ENCODE measurements around the gene HS3ST2.

HS3ST2 gene

GRCh38 chr16:22923491-22923890 lies 109.5 kb downstream of the HS3ST2 start:
- no peak for TF ChIP-seq HDGF (IDR thresholded peaks at IDR 0.05; ENCODE audit: borderline replicate concordance)
- TF ChIP-seq SUZ12 (IDR thresholded peaks at IDR 0.05) = no peak
- no peak for TF ChIP-seq ELF4 (IDR thresholded peaks at IDR 0.05)
- TF ChIP-seq NFRKB (IDR thresholded peaks at IDR 0.05) = no peak
- TF ChIP-seq FOXK2 (IDR thresholded peaks at IDR 0.05) = no peak
- no peak for TF ChIP-seq TARDBP (IDR thresholded peaks at IDR 0.05)
- ChIA-PET POLR2A (no interaction called here), CTCF (no interaction called here)
- no peak for DNase-seq (ENCODE audit: extremely low spot score)

- DNase-seq (ENCODE audit: extremely low spot score) = no peak
- POLR2A ChIA-PET = no interaction called here
- CTCF ChIA-PET = no interaction called here
- TF ChIP-seq LEF1 (IDR thresholded peaks at IDR 0.05; ENCODE audit: borderline replicate concordance) = no peak
- no peak for TF ChIP-seq ZNF384 (IDR thresholded peaks at IDR 0.05)
- no peak for TF ChIP-seq ARNT (IDR thresholded peaks at IDR 0.05)
- TF ChIP-seq SUZ12 (IDR thresholded peaks at IDR 0.05) = no peak
- no peak for TF ChIP-seq TARDBP (IDR thresholded peaks at IDR 0.05)
- TF ChIP-seq PKNOX1 (IDR thresholded peaks at IDR 0.05) = no peak
- no peak for TF ChIP-seq BHLHE40 (IDR thresholded peaks at IDR 0.05; ENCODE audit: borderline replicate concordance)
- TF ChIP-seq L3MBTL2 (conservative IDR thresholded peaks at IDR 0.05) = no peak
- no peak for TF ChIP-seq FOXK2 (IDR thresholded peaks at IDR 0.05)
- TF ChIP-seq NFRKB (IDR thresholded peaks at IDR 0.05) = no peak
- TF ChIP-seq HDGF (IDR thresholded peaks at IDR 0.05; ENCODE audit: borderline replicate concordance) = no peak
- no peak for TF ChIP-seq FOXM1 (IDR thresholded peaks at IDR 0.05; ENCODE audit: borderline replicate concordance)
- no peak for TF ChIP-seq SP1 (IDR thresholded peaks at IDR 0.05)
- TF ChIP-seq FOXA1 (IDR thresholded peaks at IDR 0.05) = no peak
- no peak for TF ChIP-seq ELF4 (IDR thresholded peaks at IDR 0.05)
Observed at GRCh38 chr16:22924492-22924891, 110.5 kb downstream of the HS3ST2 start.

GRCh38 chr16:22926105-22926751 lies 112.3 kb downstream of the HS3ST2 start:
- no peak for DNase-seq (ENCODE audit: extremely low spot score)
- CTCF ChIA-PET = interaction anchor here (0.6 to 1.0 kb wide), 2 partner anchors 16 to 1342 kb away, joined by 3 to 5 read pairs; no protein-coding TSS in a partner anchor
- TF ChIP-seq PKNOX1 (IDR thresholded peaks at IDR 0.05) (no peak), ELF4 (IDR thresholded peaks at IDR 0.05) (no peak), NFRKB (IDR thresholded peaks at IDR 0.05) (no peak), ARNT (IDR thresholded peaks at IDR 0.05) (no peak), SUZ12 (IDR thresholded peaks at IDR 0.05) (no peak), FOXK2 (IDR thresholded peaks at IDR 0.05) (no peak), HDGF (IDR thresholded peaks at IDR 0.05; ENCODE audit: borderline replicate concordance) (no peak), FOXM1 (IDR thresholded peaks at IDR 0.05; ENCODE audit: borderline replicate concordance) (no peak), CTBP1 (IDR thresholded peaks at IDR 0.05; ENCODE audit: borderline replicate concordance) (no peak), LEF1 (IDR thresholded peaks at IDR 0.05; ENCODE audit: borderline replicate concordance) (no peak), BHLHE40 (IDR thresholded peaks at IDR 0.05; ENCODE audit: borderline replicate concordance) (no peak), L3MBTL2 (conservative IDR thresholded peaks at IDR 0.05) (no peak), FOXA1 (IDR thresholded peaks at IDR 0.05) (no peak), TARDBP (IDR thresholded peaks at IDR 0.05) (no peak), SP1 (IDR thresholded peaks at IDR 0.05) (no peak), ZNF384 (IDR thresholded peaks at IDR 0.05) (no peak)
- POLR2A ChIA-PET = no interaction called here

- POLR2A ChIA-PET = no interaction called here
- no peak for DNase-seq (ENCODE audit: extremely low spot score)
- TF ChIP-seq FOXA1 (IDR thresholded peaks at IDR 0.05) (no peak), SP1 (IDR thresholded peaks at IDR 0.05) (no peak), ARNT (IDR thresholded peaks at IDR 0.05) (no peak), HDGF (IDR thresholded peaks at IDR 0.05; ENCODE audit: borderline replicate concordance) (no peak), FOXM1 (IDR thresholded peaks at IDR 0.05; ENCODE audit: borderline replicate concordance) (no peak), ZNF384 (IDR thresholded peaks at IDR 0.05) (no peak), BHLHE40 (IDR thresholded peaks at IDR 0.05; ENCODE audit: borderline replicate concordance) (no peak), L3MBTL2 (conservative IDR thresholded peaks at IDR 0.05) (no peak), PKNOX1 (IDR thresholded peaks at IDR 0.05) (no peak), NFRKB (IDR thresholded peaks at IDR 0.05) (no peak), CTBP1 (IDR thresholded peaks at IDR 0.05; ENCODE audit: borderline replicate concordance) (no peak), TARDBP (IDR thresholded peaks at IDR 0.05) (no peak), LEF1 (IDR thresholded peaks at IDR 0.05; ENCODE audit: borderline replicate concordance) (no peak), SUZ12 (IDR thresholded peaks at IDR 0.05) (no peak), ELF4 (IDR thresholded peaks at IDR 0.05) (no peak), FOXK2 (IDR thresholded peaks at IDR 0.05) (no peak)
- CTCF ChIA-PET = no interaction called here
Observed at GRCh38 chr16:22927306-22927705, 113.3 kb downstream of the HS3ST2 start.

- TF ChIP-seq LEF1 (IDR thresholded peaks at IDR 0.05; ENCODE audit: borderline replicate concordance) (no peak), ARNT (IDR thresholded peaks at IDR 0.05) (no peak)
- ChIA-PET POLR2A (no interaction called here), CTCF (interaction anchor here (0.6 kb wide), 1 partner anchor 18 kb away, joined by 4 read pairs; no protein-coding TSS in a partner anchor)
- no peak for DNase-seq (ENCODE audit: extremely low spot score)
Observed at GRCh38 chr16:22928882-22929435, 115.0 kb downstream of the HS3ST2 start.

GRCh38 chr16:22929461-22929860 lies 115.5 kb downstream of the HS3ST2 start:
- DNase-seq (ENCODE audit: extremely low spot score) = no peak
- TF ChIP-seq FOXK2 (IDR thresholded peaks at IDR 0.05) (no peak), TARDBP (IDR thresholded peaks at IDR 0.05) (no peak), SP1 (IDR thresholded peaks at IDR 0.05) (no peak), NFRKB (IDR thresholded peaks at IDR 0.05) (no peak), LEF1 (IDR thresholded peaks at IDR 0.05; ENCODE audit: borderline replicate concordance) (no peak), PKNOX1 (IDR thresholded peaks at IDR 0.05) (no peak), ARNT (IDR thresholded peaks at IDR 0.05) (no peak), SUZ12 (IDR thresholded peaks at IDR 0.05) (no peak), FOXA1 (IDR thresholded peaks at IDR 0.05) (no peak), ZNF384 (IDR thresholded peaks at IDR 0.05) (no peak), BHLHE40 (IDR thresholded peaks at IDR 0.05; ENCODE audit: borderline replicate concordance) (no peak), FOXM1 (IDR thresholded peaks at IDR 0.05; ENCODE audit: borderline replicate concordance) (no peak), HDGF (IDR thresholded peaks at IDR 0.05; ENCODE audit: borderline replicate concordance) (no peak), L3MBTL2 (conservative IDR thresholded peaks at IDR 0.05) (no peak), ELF4 (IDR thresholded peaks at IDR 0.05) (no peak), CTBP1 (IDR thresholded peaks at IDR 0.05; ENCODE audit: borderline replicate concordance) (no peak)
- POLR2A ChIA-PET = no interaction called here
- CTCF ChIA-PET = no interaction called here

All from HEK293T (cell line).